Bronchial epithelial cell (primary cell): Measurements from ENCODE around the gene ERVK3-1. TPM values are rescaled to one million over a fixed set of nuclear protein-coding genes. Genes with fewer than 3 reads are reported as not detected.

Experiments used
- DNase-seq: peaks from one replicate; pipeline ENCODE4 v3.0.0-alpha.2; 2010; ENCODE audit warnings: low read depth
- FAIRE-seq: peaks from 2 replicates; lab custom pipeline; 2011; peaks lifted over from hg19 to GRCh38; lab: Jason Lieb, UNC
- H3K27me3 ChIP-seq: 2 replicates; pipeline ENCODE4 v1.5.1; 2011; ENCODE audit warnings: low read length; ENCODE audit not compliant: control insufficient read depth, insufficient read depth
- H3K36me3 ChIP-seq: 2 replicates; pipeline ENCODE4 v1.5.1; 2011; ENCODE audit warnings: low read length; ENCODE audit not compliant: control insufficient read depth, insufficient read depth
- H3K4me3 ChIP-seq: 2 replicates; pipeline ENCODE4 v1.5.1; 2011; ENCODE audit warnings: mild to moderate bottlenecking, low read depth, low read length, control low read depth
- CTCF ChIP-seq: IDR thresholded peaks from 2 replicates; pipeline ENCODE4 v1.5.1; 2011; ENCODE audit warnings: mild to moderate bottlenecking, moderate library complexity, low read length, control low read depth, inconsistent platforms; ENCODE audit not compliant: insufficient read depth, severe bottlenecking
- total RNA-seq: library from RNA; depleted of rRNA; stranded (reverse); fragments of >200 nt; gene quantifications from 2 replicates; pipeline ENCODE4 v1.2.1, GENCODE V29; 2014

The ERVK3-1 gene
- total RNA-seq, 1 donor from 2014 or later, result 59.2 TPM

GRCh38 chr19:58355215-58355796, 50.1 kb downstream of the ERVK3-1 start:
- FAIRE-seq, result no peak

GRCh38 chr19:58355908-58356765, 51.0 kb downstream of the ERVK3-1 start:
- DNase-seq, result no peak
- no peak for FAIRE-seq
- Histone ChIP-seq H3K4me3 (no peak overlapping the region), H3K36me3 (no peaks in the 10 kb centered on the region), H3K27me3 (peaks cover 7% of the 10 kb centered on the region)
- no peak for TF ChIP-seq CTCF

More at GRCh38 chr19:58355215-58355796, 50.1 kb downstream of the ERVK3-1 start:
- DNase-seq, result no peak
- Histone ChIP-seq H3K4me3 (no peak overlapping the region), H3K36me3 (no peaks in the 10 kb centered on the region), H3K27me3 (peaks cover 7% of the 10 kb centered on the region)
- TF ChIP-seq CTCF, result no peak

DNA sequence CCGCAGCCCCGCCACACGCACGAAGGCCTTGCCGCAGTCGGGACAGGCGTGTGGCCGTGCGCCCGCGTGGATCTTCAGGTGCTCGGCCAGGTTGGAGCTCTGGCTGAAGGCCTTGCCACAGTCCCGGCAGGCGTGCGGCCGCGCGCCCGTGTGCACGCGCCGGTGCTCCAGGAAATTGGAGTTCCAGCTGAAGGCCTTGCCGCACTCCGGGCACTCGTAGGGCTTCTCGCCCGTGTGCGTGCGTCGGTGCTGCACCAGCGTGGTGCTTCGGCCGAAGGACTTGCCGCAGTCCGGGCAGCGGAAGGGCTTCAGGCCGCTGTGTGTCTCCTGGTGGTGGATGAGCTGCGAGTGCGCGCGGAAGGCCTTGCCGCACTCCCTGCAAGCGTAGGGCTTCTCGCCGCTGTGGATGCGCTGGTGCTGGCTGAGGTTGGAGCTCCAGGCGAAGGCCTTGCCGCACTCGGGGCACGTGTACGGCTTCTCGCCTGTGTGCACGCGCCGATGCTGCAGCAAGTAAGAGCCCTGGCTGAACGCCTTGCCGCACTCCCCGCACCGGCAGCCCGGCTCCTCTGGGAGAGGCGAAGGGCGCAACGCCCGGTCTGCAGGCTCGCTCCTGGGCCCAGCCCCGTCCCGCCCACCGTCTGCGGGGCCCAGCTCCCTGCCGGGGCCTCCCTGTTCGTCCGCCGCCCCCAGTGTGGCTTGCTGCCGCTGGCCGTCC, 51.7 kb downstream of the ERVK3-1 start:
- H3K27me3 ChIP-seq, result peaks cover 7% of the 10 kb centered on the region
- no peak for FAIRE-seq
- no peak overlapping the region for H3K4me3 ChIP-seq
- TF ChIP-seq CTCF, result no peak
- H3K36me3 ChIP-seq, result no peaks in the 10 kb centered on the region
- no peak for DNase-seq

GRCh38 chr19:58357481-58358145, 52.4 kb downstream of the ERVK3-1 start:
- FAIRE-seq, result no peak
- Histone ChIP-seq H3K4me3 (no peak overlapping the region), H3K27me3 (peaks cover 7% of the 10 kb centered on the region), H3K36me3 (no peaks in the 10 kb centered on the region)
- DNase-seq, result no peak
- TF ChIP-seq CTCF, result no peak

- TF ChIP-seq CTCF, result peak; percentile 13
- Histone ChIP-seq H3K4me3 (peak overlapping the region; percentile 74), H3K27me3 (peaks cover 2% of the 10 kb centered on the region), H3K36me3 (no peaks in the 10 kb centered on the region)
- DNase-seq (no peak), FAIRE-seq (no peak)
Measured at GRCh38 chr19:58361900-58362271, 56.7 kb downstream of the ERVK3-1 start.
